ENCODE measurements around the gene TPH1. TPM values are rescaled to one million over a fixed set of nuclear protein-coding genes. Genes with fewer than 3 reads are reported as not detected.

Gene TPH1
- total and polyA plus RNA-seq, 2 of the 8 experiments (the other 6 are each of a cell fraction or from before 2014, with no cell fraction given), result 0.09 to 0.22 TPM

DNA sequence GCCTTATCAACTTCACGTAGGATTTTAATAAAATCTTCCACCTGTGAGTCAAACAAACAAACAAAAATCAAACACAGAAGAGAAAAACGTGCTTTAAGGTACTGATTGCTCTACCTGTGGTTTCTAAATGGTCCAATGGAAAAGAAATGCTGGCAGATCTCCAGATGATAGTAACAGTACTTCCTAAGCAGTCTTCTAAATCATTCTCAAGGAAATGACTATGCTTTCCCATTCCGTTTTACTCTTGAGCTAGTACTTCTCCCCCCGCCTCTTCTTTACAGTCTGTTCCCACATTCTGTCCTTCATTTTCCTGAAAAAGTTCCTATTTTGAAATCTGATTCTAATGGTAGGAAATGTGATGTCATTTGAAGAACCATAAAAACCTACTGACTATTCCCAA, 34.4 kb upstream of the TPH1 start (continued):
- no peak for TF ChIP-seq RBBP5 (IDR thresholded peaks at IDR 0.05; ENCODE audit: borderline replicate concordance, low read depth, low read length)
